Stimulated activated CD8-positive, alpha-beta memory T cell treated with anti-CD3 and anti-CD28 coated beads, Interleukin-12 subunit alpha, Interleukin-12 subunit beta, amount 100 ng/mL, for 24 hours (primary cell): Measurements from ENCODE around the gene DSCAML1.

Experiments
- DNase-seq: peaks from one replicate; pipeline ENCODE4 v3.0.0-alpha.2; 2020; ENCODE audit errors: extremely low read depth

Gene DSCAML1

GRCh38 chr11:117724104-117724503 lies 72.9 kb downstream of the DSCAML1 start:
- no peak for DNase-seq

GRCh38 chr11:117723277-117724024 lies 73.6 kb downstream of the DSCAML1 start:
- DNase-seq = no peak

GRCh38 chr11:117722082-117722481 lies 74.9 kb downstream of the DSCAML1 start:
- no peak for DNase-seq

- no peak for DNase-seq
Observed at GRCh38 chr11:117720061-117720511, 76.9 kb downstream of the DSCAML1 start.

GRCh38 chr11:117719480-117719879 lies 77.5 kb downstream of the DSCAML1 start:
- DNase-seq = no peak

GRCh38 chr11:117717485-117718314 lies 79.3 kb downstream of the DSCAML1 start:
- no peak for DNase-seq

- DNase-seq = no peak
Observed at GRCh38 chr11:117716521-117717440, 80.2 kb downstream of the DSCAML1 start.

- DNase-seq = no peak
Observed at GRCh38 chr11:117715801-117716200, 81.2 kb downstream of the DSCAML1 start.

GRCh38 chr11:117713538-117713991 lies 83.5 kb downstream of the DSCAML1 start:
- DNase-seq = no peak

GRCh38 chr11:117712530-117712929 lies 84.5 kb downstream of the DSCAML1 start:
- no peak for DNase-seq

- DNase-seq = no peak
Observed at GRCh38 chr11:117711331-117711730, 85.7 kb downstream of the DSCAML1 start.

GRCh38 chr11:117710211-117710610 lies 86.8 kb downstream of the DSCAML1 start:
- no peak for DNase-seq

GRCh38 chr11:117706322-117706814 lies 90.6 kb downstream of the DSCAML1 start:
- DNase-seq = no peak

GRCh38 chr11:117705866-117706265 lies 91.2 kb downstream of the DSCAML1 start:
- DNase-seq = no peak

GRCh38 chr11:117704395-117705100 lies 92.5 kb downstream of the DSCAML1 start:
- no peak for DNase-seq

GRCh38 chr11:117702946-117703598 lies 93.9 kb downstream of the DSCAML1 start:
- no peak for DNase-seq

GRCh38 chr11:117701781-117702180 lies 95.2 kb downstream of the DSCAML1 start:
- DNase-seq = no peak

- no peak for DNase-seq
Observed at GRCh38 chr11:117700551-117700950, 96.5 kb downstream of the DSCAML1 start.

- no peak for DNase-seq
Observed at GRCh38 chr11:117697319-117697718, 99.7 kb downstream of the DSCAML1 start.

GRCh38 chr11:117696540-117696939 lies 100.5 kb downstream of the DSCAML1 start:
- DNase-seq = no peak
